ENCODE results near the gene SLC44A1. TPM values are rescaled to one million over a fixed set of nuclear protein-coding genes. Genes with fewer than 3 reads are reported as not detected.
A peak's percentile ranks its signal among the peaks of the same experiment; 100 is the strongest.

The SLC44A1 gene
- total RNA-seq, 1 donor from 2014 or later: 90.4 TPM

DNA sequence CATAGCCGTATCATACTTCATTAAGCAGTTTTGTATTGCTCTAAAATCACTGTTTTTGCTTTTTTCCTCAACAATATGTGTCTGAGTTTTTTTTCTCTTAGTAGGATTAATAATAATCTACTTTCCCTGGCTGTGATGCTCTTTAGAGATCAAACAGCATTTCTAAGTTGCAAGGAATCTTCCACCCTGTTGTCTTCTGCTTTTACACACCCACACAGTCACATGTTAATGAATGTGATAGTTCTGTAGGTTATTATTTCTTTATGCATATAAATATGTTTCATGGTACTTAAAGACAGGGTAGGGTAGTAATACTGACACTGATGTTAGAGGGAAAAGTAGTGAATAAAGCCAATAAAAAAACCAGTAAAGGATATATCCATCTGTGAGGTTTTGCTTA, 29.3 kb downstream of the SLC44A1 start:
- no peak for DNase-seq (ENCODE audit: low read depth)

DNA sequence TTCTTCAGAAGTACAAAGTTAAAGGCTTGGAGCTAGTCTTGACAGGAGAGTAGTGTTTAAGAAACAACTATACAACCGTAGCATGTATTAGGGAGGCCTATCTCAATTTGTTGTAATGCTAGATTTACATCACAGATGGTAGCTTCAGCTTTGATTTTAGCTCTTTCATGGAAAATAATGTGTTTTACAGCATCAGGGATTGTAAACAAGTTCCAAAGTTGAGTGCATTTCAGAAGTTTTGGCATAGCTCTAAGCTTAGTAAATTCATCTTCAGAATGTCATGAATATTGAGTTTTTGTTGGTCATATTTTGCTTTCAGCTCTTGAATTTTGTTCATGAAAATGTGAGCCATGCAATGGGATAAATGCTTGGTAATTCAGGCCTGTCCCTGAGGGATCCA, 30.7 kb downstream of the SLC44A1 start:
- DNase-seq (ENCODE audit: low read depth): no peak

DNA sequence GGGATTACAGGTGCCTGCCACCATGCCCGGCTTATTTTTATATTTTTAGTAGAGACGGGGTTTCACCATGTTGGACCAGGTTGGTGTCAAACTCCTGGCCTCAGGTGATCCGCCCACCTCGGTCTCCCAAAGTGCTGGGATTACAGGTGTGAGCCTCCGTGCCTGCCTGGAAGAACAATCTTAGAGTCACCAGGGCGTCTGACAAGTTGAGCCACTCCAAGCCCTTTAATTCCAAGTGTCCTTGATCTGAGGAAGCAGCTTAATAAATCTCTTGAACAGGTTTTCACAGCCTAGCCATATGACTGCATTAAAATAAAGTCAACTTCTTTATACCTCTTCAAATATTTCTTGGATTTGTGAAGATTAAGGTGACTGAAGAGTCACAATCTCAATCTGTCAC, 31.5 kb downstream of the SLC44A1 start:
- no peak for DNase-seq (ENCODE audit: low read depth)

DNA sequence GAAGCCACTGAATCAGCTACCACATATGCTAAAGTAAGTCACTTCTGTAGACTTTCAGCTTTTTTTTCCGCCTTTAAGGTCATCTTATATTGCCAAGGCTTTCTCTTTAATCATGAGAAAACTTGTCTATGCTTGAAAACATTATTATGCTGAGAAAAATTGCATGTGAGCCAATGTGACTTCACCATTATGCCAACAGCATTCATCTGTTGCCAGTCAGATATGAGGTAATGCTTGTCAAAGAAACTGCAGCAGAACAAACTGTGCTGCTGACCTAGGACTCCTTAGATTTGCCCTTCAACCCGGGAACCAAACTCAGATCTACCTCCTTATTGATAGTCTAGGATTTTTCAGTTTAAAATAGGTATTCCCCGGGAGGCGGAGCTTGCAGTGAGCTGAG, 34.3 kb downstream of the SLC44A1 start:
- no peak for DNase-seq (ENCODE audit: low read depth)

DNA sequence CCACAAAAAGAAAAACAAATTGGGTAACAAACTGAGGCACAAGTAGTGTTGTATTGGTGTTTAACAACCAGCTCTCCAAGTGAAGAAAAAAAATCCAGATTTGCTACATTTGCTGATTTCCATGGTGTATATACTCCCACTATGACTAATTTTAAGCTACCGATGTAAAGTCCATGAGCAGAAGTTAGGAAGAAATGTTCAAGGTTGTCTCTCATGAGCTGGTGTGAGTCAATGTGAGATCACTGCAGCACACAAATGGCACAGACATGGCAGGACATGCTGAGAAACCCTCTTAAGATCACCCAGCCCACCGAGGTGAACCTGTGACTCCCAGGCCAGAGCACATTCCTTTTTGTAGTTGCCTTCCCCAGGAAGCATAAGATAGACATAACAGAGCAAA, 36.2 kb downstream of the SLC44A1 start:
- DNase-seq (ENCODE audit: low read depth): peak; percentile 33

DNA sequence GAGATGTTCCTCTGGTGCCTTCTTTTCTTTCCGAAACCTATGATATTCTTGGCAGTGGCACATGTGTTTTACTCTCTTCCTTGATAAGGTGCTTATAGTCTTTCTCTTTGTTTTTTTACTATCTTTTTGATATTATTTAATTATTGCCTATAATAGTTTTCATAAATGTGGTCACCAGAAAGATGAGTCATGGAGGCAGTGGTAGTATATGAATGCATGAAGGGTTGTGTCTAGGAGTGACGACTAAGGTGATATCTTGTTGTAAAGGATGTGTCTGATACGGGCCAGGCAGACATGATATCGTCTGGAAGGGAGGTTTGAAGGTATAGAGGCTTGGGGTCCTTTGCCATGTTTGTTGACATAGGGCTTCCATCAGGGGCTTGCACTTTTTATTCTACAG, 36.8 kb downstream of the SLC44A1 start:
- DNase-seq (ENCODE audit: low read depth): no peak

DNA sequence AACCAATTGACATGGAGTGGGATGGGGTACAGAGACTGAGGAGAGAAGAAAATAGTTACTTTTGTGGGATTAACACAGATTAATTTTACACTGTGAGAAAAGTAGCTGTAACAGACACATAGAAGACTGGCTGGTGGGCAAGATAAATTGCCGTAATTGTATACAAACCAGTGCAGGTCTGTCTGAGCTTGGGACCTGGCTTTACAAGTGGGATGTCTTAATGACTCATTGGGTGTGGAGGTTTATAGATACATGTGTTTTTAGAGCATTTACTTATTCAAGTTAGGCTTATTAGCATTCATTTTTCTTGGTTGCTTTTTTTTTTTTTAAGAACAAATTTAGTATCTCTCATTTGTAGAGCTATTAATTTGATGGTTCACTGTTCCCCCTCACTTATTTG, 37.5 kb downstream of the SLC44A1 start:
- no peak for DNase-seq (ENCODE audit: low read depth)

DNA sequence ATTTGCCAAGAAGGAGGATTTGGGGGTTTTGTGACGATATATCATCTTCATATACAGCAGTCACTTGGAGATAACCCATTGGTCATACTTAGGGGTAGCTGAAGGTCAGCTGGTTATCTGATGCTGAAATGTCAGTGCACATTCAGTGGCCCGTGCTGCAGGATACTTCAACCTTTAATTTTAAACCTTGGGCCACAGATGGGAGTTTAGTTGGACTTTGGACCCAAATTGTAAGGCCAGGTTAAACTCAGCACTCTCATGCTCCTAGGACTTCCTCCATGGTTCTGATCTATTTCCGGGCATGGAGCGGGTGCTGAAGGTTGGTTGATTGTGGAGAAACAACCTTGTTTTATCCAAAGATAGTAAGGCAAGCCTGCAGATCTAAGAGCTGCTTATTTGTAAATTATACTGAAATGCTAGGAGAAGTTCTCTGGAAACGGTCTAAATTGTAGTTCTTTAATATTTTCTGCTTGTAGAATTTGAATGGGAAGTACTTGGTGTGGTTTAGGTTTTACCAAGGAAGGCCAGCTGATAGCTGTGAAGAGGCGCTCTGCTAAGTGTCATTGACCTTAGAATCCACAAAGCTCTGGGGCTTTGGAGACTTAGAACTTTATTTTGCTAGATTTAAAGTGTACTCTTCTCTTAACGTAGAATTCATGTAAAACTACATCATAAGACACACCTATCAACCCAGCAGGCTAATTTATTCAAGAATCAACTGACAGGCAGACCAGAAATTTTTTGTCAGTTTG, 38.6 kb downstream of the SLC44A1 start:
- DNase-seq (ENCODE audit: low read depth): no peak

DNA sequence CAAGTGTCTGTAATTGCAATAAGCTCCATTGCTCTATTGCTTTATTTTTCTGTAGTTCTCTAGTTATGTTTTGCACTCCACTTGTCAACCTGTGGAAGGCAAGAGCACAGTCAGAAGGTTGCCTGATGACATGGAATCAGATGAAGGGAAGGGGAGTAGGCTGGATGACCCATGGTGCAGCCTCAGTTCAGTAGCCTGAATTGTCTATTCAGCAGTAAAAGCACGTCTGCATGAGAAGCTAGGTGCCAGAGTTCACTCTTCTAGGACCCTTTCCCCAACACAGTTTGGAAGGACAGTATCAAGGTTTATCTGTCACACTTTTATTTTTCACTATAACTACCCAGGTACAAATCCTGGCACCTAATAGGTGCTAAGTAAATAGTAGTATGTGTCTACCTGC, 39.3 kb downstream of the SLC44A1 start:
- DNase-seq (ENCODE audit: low read depth): no peak

DNA sequence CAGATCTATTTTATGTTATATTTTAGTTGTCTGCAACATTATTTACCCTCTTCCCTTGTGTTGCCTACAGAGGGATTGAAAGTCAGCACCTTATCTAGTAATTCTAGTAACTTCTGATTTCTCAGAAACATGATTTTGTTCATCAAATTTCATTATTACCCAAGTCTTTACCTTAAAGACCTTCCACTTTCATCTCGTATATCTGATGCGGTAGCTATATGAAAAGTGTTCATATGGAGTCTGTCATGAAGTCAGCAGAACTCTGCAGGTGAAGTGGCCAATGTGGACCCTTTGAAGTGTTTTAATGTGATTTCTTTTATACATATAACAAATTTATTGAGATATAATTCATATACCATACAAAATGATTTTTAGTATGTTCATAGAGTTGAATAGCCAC, 40.0 kb downstream of the SLC44A1 start:
- no peak for DNase-seq (ENCODE audit: low read depth)

DNA sequence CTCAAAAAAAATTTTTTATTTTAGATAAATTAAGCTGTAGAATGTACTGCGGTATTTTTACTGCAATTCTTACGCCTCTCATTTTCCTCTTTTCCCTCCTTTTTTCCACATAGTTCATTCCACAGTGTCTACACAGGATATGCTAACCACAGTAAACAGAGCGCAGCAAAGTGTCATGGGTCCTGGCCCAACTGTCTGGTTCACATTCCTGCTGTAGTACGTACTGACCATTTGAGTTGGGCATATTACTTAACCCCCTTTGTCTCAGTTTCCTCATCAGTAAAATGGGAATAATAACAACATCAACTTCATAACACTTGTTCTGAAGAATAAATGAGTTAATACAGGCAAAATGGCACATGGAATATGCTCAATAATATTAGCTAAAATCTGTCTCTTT, 41.6 kb downstream of the SLC44A1 start:
- DNase-seq (ENCODE audit: low read depth): no peak

DNA sequence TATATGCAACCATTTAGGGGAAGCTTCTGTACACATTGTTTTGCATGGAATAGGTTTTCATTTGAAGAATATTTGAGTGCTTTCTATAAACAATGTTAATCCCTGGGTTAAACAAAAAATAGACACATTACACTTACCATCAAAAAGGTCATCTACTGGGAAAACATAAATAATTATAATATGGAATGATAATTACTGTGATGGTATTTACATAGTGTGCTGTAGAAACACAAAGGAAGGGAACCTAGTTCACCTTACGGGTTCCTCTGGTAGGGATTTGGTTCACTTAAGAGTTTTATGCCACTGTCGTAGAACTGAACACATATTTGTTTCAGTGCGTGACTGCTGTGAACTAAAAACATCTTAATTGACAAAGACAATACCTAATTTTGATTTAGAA, 44.9 kb downstream of the SLC44A1 start:
- DNase-seq (ENCODE audit: low read depth): no peak

DNA sequence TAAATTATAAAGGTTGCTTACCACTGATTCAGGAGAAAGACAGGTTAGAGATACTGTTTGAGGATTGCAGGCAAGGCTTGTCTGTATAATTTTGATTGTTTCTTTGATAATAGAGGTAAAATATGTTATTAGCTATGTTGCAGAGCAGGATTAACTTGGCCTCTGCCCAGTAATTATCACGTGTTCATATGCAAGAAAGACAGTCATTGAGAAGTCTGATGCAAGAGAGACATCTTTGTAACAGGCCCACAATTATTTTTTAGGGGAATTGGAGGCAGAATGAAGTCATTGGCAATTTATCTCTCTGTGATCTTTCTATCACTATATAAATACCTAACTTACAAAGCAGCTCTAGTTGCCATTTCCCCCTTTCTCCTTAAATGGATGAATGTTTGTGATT, 46.0 kb downstream of the SLC44A1 start:
- no peak for DNase-seq (ENCODE audit: low read depth)

DNA sequence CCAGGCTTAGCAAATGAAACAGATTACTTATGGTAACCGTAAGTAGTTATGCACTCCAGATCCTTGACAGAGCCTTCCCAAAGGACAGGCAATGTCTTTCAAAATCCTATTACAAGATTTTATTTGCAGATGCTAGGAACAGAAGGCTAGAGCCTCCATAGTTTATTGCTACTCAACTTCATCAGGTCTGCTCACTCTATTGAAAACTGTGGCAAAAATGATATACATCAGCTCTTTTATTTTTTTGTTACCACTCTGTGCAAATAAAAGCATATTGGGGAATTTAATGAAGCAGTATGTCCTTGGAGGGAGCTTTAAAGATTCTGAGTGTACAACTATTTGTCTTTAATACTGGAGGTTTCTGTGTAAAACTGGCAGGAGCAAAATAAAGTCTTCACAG, 46.5 kb downstream of the SLC44A1 start:
- no peak for DNase-seq (ENCODE audit: low read depth)

DNA sequence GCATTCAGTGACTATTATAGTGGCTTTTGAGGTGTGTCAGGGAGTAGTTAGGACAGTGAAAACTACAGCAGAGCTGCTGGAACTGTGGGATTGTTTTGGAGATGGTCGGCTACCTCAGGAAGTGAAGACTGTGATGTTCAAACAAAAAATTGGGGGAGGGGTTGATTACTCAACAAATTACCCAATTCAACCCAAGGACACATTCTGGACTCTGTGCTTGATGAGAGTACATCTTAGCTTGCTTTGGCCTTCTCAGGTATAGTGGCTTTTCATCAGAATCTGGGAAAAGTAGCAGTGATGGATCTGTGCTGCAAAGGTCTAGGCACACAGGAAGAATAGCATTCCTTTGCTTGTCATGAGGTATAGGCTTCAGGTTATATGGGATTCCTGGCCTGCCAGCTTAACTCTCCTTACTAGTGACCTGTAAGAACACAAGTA, 47.0 kb downstream of the SLC44A1 start:
- peak; percentile 29 for DNase-seq (ENCODE audit: low read depth)

DNA sequence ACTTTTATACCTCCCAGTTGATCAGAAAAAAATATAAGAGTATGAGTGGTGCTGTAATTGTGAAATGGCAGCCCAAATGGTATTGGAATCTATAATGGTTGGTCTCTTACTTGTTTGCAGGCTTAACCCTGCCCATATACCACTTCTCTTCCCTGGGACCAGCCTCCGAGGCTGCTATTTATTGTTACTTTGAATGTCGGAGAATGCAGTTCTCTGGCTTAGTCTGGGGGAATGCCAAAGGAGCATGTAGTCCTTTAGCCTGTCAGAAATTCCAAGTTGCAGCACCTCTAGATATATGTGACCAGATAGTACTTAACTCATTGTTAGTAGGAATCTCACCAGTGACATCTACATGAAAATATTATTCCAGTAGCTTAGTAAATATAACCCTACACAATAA, 47.5 kb downstream of the SLC44A1 start:
- DNase-seq (ENCODE audit: low read depth): no peak

DNA sequence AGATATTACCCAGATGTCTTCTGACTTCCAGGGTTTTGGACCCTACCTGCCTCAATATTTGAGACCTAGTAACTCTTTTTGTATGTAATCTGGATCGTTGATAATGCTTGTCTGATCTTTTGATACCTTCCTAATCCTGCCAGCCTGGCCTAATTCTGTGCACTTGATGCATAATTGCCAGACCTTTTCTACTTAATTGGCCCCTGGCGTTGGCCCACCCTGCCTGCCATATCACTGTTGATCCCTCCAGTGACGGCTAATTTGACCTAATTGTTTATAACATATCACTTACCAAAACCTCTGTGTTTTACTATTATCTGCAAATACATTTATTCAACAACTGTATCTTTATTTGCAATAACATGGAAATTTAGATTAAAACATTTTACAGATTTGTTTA, 49.0 kb downstream of the SLC44A1 start:
- no peak for DNase-seq (ENCODE audit: low read depth)

DNA sequence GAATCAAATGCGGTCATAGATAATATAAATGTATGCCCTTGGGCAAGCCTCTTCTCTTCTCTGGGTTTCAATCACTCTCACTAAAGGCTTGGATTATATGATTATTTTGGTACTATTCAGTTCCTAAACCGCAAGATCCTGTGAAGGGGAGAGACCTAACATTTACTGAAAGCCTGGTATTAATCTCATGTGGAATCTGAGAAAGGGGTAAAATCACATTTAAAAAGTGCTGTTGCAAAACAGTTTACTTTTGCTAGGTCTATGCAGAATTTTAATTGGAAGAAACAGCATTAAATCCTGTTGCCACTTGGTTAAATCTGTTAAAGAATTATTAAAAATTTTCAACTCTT, 50.7 kb downstream of the SLC44A1 start:
- DNase-seq (ENCODE audit: low read depth): no peak

DNA sequence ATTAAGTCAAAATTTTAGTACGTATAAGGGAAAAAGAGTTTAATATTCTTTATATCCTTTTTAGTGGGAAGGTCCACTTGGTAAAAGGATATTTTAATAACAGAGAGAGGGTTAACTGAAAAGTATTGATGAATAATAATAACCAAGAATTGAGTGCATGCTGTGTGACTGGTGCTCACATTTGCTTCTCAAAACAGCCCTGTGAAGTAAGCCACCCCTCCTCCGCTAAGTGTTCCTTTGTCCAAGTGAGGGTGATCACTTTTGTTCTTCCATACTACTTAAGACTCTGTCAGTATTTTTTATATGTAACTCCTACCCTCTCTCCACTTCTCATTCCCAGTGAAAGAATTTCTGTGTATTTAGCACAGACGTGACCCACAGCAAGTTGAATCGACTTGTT, 51.5 kb downstream of the SLC44A1 start:
- no peak for DNase-seq (ENCODE audit: low read depth)

DNA sequence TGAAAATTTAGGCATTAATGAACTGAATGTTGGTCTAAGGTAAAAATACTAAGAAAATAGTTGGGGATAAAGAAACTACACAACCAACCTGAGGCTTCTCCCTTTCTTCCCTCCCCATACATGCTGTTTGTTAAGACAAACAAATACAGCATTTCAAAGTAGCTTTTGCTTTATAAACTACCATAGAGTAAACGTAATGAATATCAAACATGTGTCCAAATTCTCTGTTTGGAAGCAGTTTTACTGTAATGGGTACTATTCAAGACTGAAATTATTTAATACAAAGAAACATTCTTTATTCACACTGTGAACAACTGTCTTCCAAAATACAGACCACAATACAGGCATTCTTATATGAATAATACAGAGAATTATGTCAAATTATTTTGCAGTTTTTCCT, 52.0 kb downstream of the SLC44A1 start:
- no peak for DNase-seq (ENCODE audit: low read depth)

DNA sequence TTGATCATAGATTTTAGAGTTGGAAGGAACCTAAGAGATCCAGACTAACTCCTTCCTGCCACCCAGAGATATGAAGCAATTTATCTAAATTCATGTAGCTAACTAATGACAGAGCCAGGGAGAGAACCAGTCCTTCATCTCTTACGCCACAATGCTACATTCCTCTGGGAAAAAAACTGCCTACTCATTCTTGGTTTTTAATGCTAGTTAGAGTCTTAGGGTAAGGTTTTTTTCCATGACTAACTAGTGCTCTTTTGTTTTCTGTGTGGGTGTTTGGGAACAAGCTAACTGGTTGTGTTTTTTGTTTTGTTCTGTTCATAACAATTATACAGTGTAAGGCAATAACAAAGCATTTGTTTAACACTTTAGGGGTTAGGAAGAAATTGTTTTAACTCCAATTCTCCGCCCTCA, 52.4 kb downstream of the SLC44A1 start:
- DNase-seq (ENCODE audit: low read depth): peak; percentile 99

DNA sequence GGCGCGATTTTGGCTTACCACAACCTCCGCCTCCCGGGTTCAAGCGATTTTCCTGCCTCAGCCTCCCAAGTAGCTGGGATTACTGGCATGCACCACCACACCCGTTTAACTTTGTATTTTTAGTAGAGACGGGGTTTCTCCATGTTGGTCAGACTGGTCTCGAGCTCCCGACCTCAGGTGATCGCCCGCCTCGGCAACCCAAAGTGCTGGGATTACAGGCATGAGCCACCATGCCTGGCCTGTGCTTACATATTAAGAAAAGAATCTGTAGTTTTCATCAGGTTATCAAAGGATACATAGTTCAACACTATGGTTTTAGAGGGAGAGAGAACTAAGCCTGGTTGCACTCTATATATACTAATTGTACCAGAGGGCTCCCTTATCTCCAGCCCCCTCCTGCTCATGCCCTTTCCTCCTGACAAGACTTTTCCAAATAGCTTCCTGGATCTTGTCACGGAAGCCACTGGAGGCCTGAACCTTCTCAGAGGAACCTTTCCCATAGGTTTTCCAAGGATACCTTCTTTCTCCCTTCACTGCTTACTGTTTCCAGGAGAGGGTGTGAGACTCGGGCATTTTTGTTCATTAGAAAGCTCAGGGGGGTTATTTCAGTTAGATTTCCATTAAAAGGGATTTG, 53.1 kb downstream of the SLC44A1 start:
- no peak for DNase-seq (ENCODE audit: low read depth)

DNA sequence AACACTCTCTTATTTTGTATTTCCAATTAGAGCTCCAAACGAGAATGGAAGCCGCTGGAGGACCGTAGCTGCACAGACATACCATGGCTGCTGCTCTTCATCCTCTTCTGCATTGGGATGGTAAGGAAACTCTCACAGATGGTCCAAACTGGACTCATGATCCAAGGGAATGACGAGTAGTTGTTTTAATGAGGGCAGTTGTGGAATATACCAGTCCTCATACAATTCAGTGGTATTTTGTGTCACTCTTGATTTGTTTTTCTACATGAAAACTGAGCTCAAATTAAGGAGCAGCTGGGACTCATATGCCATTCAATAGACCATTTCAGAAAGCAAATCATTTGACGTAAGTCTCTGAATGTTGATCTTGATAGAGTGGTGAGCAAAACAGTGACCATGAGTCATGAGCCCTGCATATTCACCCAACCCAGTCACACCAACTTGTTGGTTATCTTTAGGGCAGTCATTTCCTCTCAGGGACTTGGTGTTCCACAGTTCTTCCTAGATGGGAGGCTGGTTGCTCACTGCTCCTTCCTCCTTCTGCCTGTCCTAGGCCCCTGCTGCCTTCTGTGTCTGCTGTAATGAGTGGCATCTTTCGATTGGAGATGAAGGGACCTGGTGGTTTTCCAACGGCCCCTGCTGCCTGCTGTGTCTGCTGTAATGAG, 54.9 kb downstream of the SLC44A1 start:
- DNase-seq (ENCODE audit: low read depth): peak; percentile 99
